Testis (tissue), 2 donors: ENCODE data around the gene CCDC57.

ENCODE experiments used
- CTCF ChIP-seq, 3 experiments: fragments of 450-650 bp in 2 of 3; fragments of 200-600 bp in 1 of 3; sonication (generic) in 1 of 3; IDR thresholded peaks; one replicate each; pipeline ENCODE4 v1.5.1; 2016 to 2019; ENCODE audit warnings: antibody characterized with exemption in 3 of 3, mild to moderate bottlenecking in 2 of 3, moderate library complexity in 1 of 3
- POLR2A ChIP-seq: fragments of 450-650 bp; IDR thresholded peaks from one replicate; pipeline ENCODE4 v1.6.1; 2017; ENCODE audit warnings: antibody characterized with exemption, mild to moderate bottlenecking, moderate library complexity

- no peak for TF ChIP-seq CTCF (IDR thresholded peaks at IDR 0.05)
- TF ChIP-seq POLR2A: no peak
Measured at GRCh38 chr17:82237083-82237745, 24.6 kb upstream of the CCDC57 start.
